ENCODE results near the gene CYB561.

CYB561 gene

DNA sequence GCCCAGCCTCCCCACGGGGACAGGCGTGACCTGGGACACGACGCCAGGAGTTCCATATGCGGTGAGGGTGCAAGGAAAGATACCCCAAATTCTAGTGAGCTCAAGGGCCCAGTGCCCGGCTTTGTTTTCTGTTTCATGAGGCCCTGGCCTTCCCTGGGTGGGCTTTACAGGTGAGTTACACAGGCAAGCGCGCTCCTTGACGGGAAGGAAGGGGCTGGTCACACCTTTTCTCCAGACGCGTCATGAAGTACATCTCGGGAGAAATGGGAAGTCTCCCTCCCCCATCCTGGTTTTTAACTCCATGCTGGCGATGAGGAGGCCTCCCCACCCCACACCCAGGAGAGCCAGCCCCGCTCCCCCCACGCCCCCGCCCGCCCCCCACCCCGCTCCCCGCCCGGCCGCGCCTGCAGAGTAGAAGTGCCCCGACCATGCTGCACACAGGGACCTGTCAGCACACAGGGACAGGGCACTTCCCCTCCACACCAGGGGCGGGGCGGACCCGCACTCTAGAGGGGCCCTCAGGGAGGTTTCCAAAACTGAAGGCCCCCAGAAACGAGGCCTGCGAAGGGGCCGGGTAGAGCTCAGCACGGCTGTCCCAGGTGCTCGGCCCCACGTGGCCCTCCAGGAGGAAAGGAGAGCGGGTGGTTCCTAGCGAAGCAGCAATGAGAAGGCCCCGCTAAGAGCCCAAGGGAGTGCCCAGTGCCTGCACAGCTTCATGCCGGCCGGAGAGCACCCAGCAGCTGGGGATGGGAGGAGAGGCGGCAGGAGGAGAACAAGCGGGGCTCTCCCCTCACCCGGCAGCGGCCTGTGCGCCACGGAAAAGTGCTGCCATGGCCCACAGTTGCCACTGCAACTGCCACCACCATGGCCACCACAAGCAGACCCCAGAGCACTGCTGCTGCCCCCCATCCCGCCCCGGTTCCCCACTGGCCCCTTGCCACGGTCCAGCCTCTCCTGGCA is 7.7 kb downstream of the CYB561 start:
- H3K4me3 ChIP-seq (ENCODE audit: low read depth, low read length): no peak overlapping the region
- H3K36me3 ChIP-seq (ENCODE audit: control insufficient read depth in 2 of 2, insufficient read depth in 1 of 2, low read length in 2 of 2): peaks cover 0 to 6% of the 10 kb centered on the region in 2 experiments; a peak in 1 of 3 replicates
- no peaks in the 10 kb centered on the region for H3K9me3 ChIP-seq (ENCODE audit: control insufficient read depth, insufficient read depth, low read depth, low read length)
- ChIA-PET CTCF (interaction anchor here (1.2 to 5.3 kb wide), 3 partner anchors 12 to 50 kb away, joined by 4 to 50 read pairs (median 8); no protein-coding TSS in a partner anchor), POLR2A (interaction anchor here (0.5 kb wide), 1 partner anchor 14 kb away, joined by 3 read pairs; no protein-coding TSS in a partner anchor)
- no peaks in the 10 kb centered on the region; the same call in 1 of the 2 replicates for H3K4me1 ChIP-seq (ENCODE audit: control insufficient read depth, insufficient read depth, low read length)
- no peak overlapping the region for H3K27ac ChIP-seq (ENCODE audit: extremely low read depth, low read depth, low read length)
- TF ChIP-seq KLF1 (tag by site-specific recombination; IDR thresholded peaks at IDR 0.05): peak; percentile 75
- no peak for TF ChIP-seq ZFP41 (tag by site-specific recombination; IDR thresholded peaks at IDR 0.05; ENCODE audit: borderline replicate concordance)
- no peak for TF ChIP-seq GLI4 (tag by site-specific recombination; IDR thresholded peaks at IDR 0.05)
- TF ChIP-seq WT1 (tag by site-specific recombination; IDR thresholded peaks at IDR 0.05): no peak
- TF ChIP-seq, protein P1, sequence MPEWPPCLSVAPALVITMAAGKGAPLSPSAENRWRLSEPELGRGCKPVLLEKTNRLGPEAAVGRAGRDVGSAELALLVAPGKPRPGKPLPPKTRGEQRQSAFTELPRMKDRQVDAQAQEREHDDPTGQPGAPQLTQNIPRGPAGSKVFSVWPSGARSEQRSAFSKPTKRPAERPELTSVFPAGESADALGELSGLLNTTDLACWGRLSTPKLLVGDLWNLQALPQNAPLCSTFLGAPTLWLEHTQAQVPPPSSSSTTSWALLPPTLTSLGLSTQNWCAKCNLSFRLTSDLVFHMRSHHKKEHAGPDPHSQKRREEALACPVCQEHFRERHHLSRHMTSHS (tag by site-specific recombination; IDR thresholded peaks at IDR 0.05): no peak
- 0 out of 2 replicates have a peak, but pooled peaks have one; percentile 9 for TF ChIP-seq KLF8 (tag by site-specific recombination; IDR thresholded peaks at IDR 0.05)
- no peak for TF ChIP-seq KLF10 (tag by site-specific recombination; IDR thresholded peaks at IDR 0.05)
- TF ChIP-seq, protein P2, sequence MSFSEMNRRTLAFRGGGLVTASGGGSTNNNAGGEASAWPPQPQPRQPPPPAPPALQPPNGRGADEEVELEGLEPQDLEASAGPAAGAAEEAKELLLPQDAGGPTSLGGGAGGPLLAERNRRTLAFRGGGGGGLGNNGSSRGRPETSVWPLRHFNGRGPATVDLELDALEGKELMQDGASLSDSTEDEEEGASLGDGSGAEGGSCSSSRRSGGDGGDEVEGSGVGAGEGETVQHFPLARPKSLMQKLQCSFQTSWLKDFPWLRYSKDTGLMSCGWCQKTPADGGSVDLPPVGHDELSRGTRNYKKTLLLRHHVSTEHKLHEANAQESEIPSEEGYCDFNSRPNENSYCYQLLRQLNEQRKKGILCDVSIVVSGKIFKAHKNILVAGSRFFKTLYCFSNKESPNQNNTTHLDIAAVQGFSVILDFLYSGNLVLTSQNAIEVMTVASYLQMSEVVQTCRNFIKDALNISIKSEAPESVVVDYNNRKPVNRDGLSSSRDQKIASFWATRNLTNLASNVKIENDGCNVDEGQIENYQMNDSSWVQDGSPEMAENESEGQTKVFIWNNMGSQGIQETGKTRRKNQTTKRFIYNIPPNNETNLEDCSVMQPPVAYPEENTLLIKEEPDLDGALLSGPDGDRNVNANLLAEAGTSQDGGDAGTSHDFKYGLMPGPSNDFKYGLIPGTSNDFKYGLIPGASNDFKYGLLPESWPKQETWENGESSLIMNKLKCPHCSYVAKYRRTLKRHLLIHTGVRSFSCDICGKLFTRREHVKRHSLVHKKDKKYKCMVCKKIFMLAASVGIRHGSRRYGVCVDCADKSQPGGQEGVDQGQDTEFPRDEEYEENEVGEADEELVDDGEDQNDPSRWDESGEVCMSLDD (tag by site-specific recombination; IDR thresholded peaks at IDR 0.05): no peak
- no peak for TF ChIP-seq ZNF548 (tag by site-specific recombination; IDR thresholded peaks at IDR 0.05)
- TF ChIP-seq KLF16 (tag by site-specific recombination; IDR thresholded peaks at IDR 0.05): no peak
- TF ChIP-seq ZXDB (tag by site-specific recombination; IDR thresholded peaks at IDR 0.05): no peak

DNA sequence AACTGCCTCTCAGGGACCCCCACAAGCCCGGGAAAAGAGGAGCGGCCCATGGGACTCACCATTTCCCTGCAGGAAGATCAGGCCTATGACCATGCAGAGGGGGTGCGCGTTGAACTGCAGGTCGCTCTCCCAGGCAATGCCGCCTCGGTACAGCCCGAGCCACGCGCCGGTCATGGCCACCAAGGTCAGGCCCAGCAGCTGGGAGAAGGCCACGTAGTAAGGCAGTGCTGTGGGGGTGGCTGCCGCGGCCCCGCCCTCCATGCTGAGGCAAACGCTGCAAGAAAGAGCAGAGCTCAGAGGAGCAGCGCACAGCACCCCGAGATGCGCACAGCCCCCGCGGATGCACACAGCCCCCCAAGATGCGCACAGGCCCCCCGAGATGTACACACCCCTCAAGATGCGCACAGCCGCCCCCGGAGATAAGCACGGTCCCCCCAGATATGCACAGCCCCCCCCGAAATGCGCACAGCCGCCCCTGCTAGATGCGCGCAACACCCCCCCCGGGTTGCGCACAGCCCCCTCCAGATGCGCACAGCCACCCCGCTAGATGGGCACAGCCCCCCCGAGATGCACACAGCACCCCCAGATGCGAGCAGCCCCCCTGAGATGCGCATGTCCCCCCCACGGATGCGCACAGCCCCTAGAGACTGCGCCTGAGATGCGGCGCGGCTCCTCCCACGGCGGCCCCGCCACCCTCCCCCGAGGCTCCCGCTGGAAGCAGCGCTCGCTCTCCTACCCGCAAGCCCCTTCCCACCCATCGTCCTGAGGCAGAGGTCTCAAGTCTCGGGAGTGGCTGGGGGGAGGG is 8.6 kb downstream of the CYB561 start:
- H3K36me3 ChIP-seq (ENCODE audit: control insufficient read depth in 2 of 2, insufficient read depth in 1 of 2, low read length in 2 of 2): peaks cover 0 to 6% of the 10 kb centered on the region in 2 experiments; a peak in 1 of 3 replicates
- H3K9me3 ChIP-seq (ENCODE audit: control insufficient read depth, insufficient read depth, low read depth, low read length): no peaks in the 10 kb centered on the region
- H3K27ac ChIP-seq (ENCODE audit: extremely low read depth, low read depth, low read length): no peak overlapping the region
- H3K4me3 ChIP-seq (ENCODE audit: low read depth, low read length): no peak overlapping the region
- CTCF ChIA-PET: interaction anchor here (0.7 to 8.8 kb wide), 5 partner anchors 11 to 397 kb away, joined by 4 to 74 read pairs (median 5); partner anchors contain the start of gene ACE
- POLR2A ChIA-PET: interaction anchor here (0.5 kb wide), 1 partner anchor 15 kb away, joined by 3 read pairs; no protein-coding TSS in a partner anchor
- H3K4me1 ChIP-seq (ENCODE audit: control insufficient read depth, insufficient read depth, low read length): no peaks in the 10 kb centered on the region; the same call in 1 of the 2 replicates
- TF ChIP-seq, protein P2 (tag by site-specific recombination; IDR thresholded peaks at IDR 0.05): 0 out of 2 replicates have a peak, but pooled peaks have one; percentile 35
- TF ChIP-seq ZNF664 (tag by site-specific recombination; IDR thresholded peaks at IDR 0.05) (no peak), KLF8 (tag by site-specific recombination; IDR thresholded peaks at IDR 0.05) (no peak), ZNF239 (tag by site-specific recombination; IDR thresholded peaks at IDR 0.05) (no peak), ZNF530 (tag by site-specific recombination; IDR thresholded peaks at IDR 0.05; ENCODE audit: low read depth) (no peak)
- TF ChIP-seq, protein P3, sequence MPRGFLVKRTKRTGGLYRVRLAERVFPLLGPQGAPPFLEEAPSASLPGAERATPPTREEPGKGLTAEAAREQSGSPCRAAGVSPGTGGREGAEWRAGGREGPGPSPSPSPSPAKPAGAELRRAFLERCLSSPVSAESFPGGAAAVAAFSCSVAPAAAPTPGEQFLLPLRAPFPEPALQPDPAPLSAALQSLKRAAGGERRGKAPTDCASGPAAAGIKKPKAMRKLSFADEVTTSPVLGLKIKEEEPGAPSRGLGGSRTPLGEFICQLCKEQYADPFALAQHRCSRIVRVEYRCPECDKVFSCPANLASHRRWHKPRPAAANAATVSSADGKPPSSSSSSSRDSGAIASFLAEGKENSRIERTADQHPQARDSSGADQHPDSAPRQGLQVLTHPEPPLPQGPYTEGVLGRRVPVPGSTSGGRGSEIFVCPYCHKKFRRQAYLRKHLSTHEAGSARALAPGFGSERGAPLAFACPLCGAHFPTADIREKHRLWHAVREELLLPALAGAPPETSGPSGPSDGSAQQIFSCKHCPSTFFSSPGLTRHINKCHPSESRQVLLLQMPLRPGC (tag by site-specific recombination; IDR thresholded peaks at IDR 0.05): no peak
- TF ChIP-seq, protein P4, sequence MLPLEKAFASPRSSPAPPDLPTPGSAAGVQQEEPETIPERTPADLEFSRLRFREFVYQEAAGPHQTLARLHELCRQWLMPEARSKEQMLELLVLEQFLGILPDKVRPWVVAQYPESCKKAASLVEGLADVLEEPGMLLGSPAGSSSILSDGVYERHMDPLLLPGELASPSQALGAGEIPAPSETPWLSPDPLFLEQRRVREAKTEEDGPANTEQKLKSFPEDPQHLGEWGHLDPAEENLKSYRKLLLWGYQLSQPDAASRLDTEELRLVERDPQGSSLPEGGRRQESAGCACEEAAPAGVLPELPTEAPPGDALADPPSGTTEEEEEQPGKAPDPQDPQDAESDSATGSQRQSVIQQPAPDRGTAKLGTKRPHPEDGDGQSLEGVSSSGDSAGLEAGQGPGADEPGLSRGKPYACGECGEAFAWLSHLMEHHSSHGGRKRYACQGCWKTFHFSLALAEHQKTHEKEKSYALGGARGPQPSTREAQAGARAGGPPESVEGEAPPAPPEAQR (tag by site-specific recombination; IDR thresholded peaks at IDR 0.05): no peak
